MM.1S (cell line): ENCODE data around the gene KLHL3.

Experiments
- CTCF ChIP-seq: fragments of 300-600 bp; sonication (generic); IDR thresholded peaks from 2 replicates; pipeline ENCODE4 v1.5.1; 2016; ENCODE audit warnings: antibody characterized with exemption, low read length, mixed read lengths
- EZH2 ChIP-seq: fragments of 300-600 bp; sonication (generic); optimal IDR thresholded peaks from 2 replicates; pipeline ENCODE3; 2017; ENCODE audit warnings: low read depth, mild to moderate bottlenecking, antibody characterized with exemption, low read length, mixed read lengths
- EZH2phosphoT487 ChIP-seq: fragments of 300-600 bp; sonication (generic); IDR thresholded peaks from 2 replicates; pipeline ENCODE4 v1.6.1; 2018; ENCODE audit warnings: antibody characterized with exemption, low read length

GRCh38 chr5:137607771-137608170 is 128.1 kb downstream of the KLHL3 start:
- TF ChIP-seq CTCF (no peak), EZH2phosphoT487 (no peak), EZH2 (no peak)
